ENCODE data around the gene CYP2W1.
A peak's percentile ranks its signal among the peaks of the same experiment; 100 is the strongest.
"Not testable (repeated sequence)": the region's sequence is repeated elsewhere in the genome, so short reads cannot be mapped to it uniquely, and the experiment has no call there.

CYP2W1 gene

GRCh38 chr7:952548-953441 is 30.2 kb upstream of the CYP2W1 start:
- DNase-seq (ENCODE audit: low read depth) = no peak

GRCh38 chr7:953547-954327 is 29.2 kb upstream of the CYP2W1 start:
- DNase-seq (ENCODE audit: low read depth) = no peak

GRCh38 chr7:954330-955238 is 28.4 kb upstream of the CYP2W1 start, which contains the start of gene ADAP1:
ADAP1 (minus strand) TSS chr7:954680; CDS start chr7:954477, 203 bp downstream.
- peak; percentile 36 for DNase-seq (ENCODE audit: low read depth)

GRCh38 chr7:956031-956430 is 26.9 kb upstream of the CYP2W1 start:
- DNase-seq (ENCODE audit: low read depth) = no peak

GRCh38 chr7:957418-958220 is 25.4 kb upstream of the CYP2W1 start:
- no peak for DNase-seq (ENCODE audit: low read depth)

- DNase-seq (ENCODE audit: low read depth) = no peak
Measured at GRCh38 chr7:958221-959200, 24.5 kb upstream of the CYP2W1 start.

GRCh38 chr7:959271-959670 is 23.7 kb upstream of the CYP2W1 start:
- DNase-seq (ENCODE audit: low read depth) = no peak

GRCh38 chr7:959740-960139 is 23.2 kb upstream of the CYP2W1 start:
- DNase-seq (ENCODE audit: low read depth) = not testable (repeated sequence)

GRCh38 chr7:960269-960871 is 22.6 kb upstream of the CYP2W1 start:
- no peak for DNase-seq (ENCODE audit: low read depth)

- not testable (repeated sequence) for DNase-seq (ENCODE audit: low read depth)
Measured at GRCh38 chr7:960972-961371, 22.0 kb upstream of the CYP2W1 start.

GRCh38 chr7:961546-962400 is 21.2 kb upstream of the CYP2W1 start:
- no peak for DNase-seq (ENCODE audit: low read depth)

- DNase-seq (ENCODE audit: low read depth) = no peak
Measured at GRCh38 chr7:962401-963081, 20.4 kb upstream of the CYP2W1 start.

- DNase-seq (ENCODE audit: low read depth) = no peak
Measured at GRCh38 chr7:963236-964078, 19.5 kb upstream of the CYP2W1 start.

GRCh38 chr7:964401-965231 is 18.4 kb upstream of the CYP2W1 start:
- DNase-seq (ENCODE audit: low read depth) = no peak

- no peak for DNase-seq (ENCODE audit: low read depth)
Measured at GRCh38 chr7:966291-967069, 16.5 kb upstream of the CYP2W1 start.

Measured in activated T-helper 1 cell treated with Interleukin-2 at 50 U/mL for 16 hours (primary cell).